Naive B cell (primary cell): ENCODE results near the gene MBNL1. TPM values are rescaled to one million over a fixed set of nuclear protein-coding genes. Genes with fewer than 3 reads are reported as not detected.
A peak's percentile ranks its signal among the peaks of the same experiment; 100 is the strongest.

ENCODE experiments used
- ATAC-seq, 2 donors: fragments of 150-1000 bp; cut with Tn5 transposase; 2 replicates each; pipeline ENCODE4 v1.10.0; 2021; ENCODE audit warnings: low read depth in 2 of 2, mild to moderate bottlenecking in 2 of 2, moderate library complexity in 2 of 2
- DNase-seq: peaks from one replicate; pipeline ENCODE4 v3.0.0; 2022
- H3K27ac Mint-ChIP-seq, 6 donors: one replicate each; pipeline ENCODE4 v1.8.0; 2020 to 2022; ENCODE audit warnings: mild to moderate bottlenecking in 6 of 6, mixed read lengths in 6 of 6, moderate library complexity in 5 of 6, inconsistent platforms in 2 of 6
- H3K27me3 Mint-ChIP-seq, 3 donors: one replicate each; pipeline ENCODE4 v1.8.0; 2021 to 2022; ENCODE audit warnings: mixed read lengths in 3 of 3, mild to moderate bottlenecking in 1 of 3
- H3K36me3 Mint-ChIP-seq, 2 donors: one replicate each; pipeline ENCODE4 v1.8.0; 2020 to 2022; ENCODE audit warnings: mixed read lengths in 2 of 2, inconsistent platforms in 1 of 2, mild to moderate bottlenecking in 1 of 2
- H3K4me1 Mint-ChIP-seq, 3 donors: one replicate each; pipeline ENCODE4 v1.8.0; 2020 to 2022; ENCODE audit warnings: mixed read lengths in 3 of 3, inconsistent platforms in 1 of 3, mild to moderate bottlenecking in 1 of 3, moderate library complexity in 1 of 3
- H3K4me3 Mint-ChIP-seq, 8 donors: one replicate each; pipeline ENCODE4 v1.8.0; 2020 to 2022; ENCODE audit warnings: mild to moderate bottlenecking in 8 of 8, mixed read lengths in 8 of 8, moderate library complexity in 8 of 8, inconsistent platforms in 2 of 8
- H3K9me3 Mint-ChIP-seq, 7 donors: one replicate each; pipeline ENCODE4 v1.8.0; 2020 to 2022; ENCODE audit warnings: mixed read lengths in 7 of 7, mild to moderate bottlenecking in 5 of 7, inconsistent platforms in 2 of 7, moderate library complexity in 1 of 7
- polyA plus RNA-seq, 6 donors: library from polyadenylated mRNA; unstranded; fragments of 300-500 nt; fragmentation: Illumina TruSeq; gene quantifications; one replicate each; pipeline ENCODE4 v1.2.3, GENCODE V29; 2021; ENCODE audit warnings: low read depth in 6 of 6

The MBNL1 gene
- polyA plus RNA-seq, 6 donors from 2014 or later, result 188 to 346 (median 260) TPM

GRCh38 chr3:152374262-152374990 is 105.7 kb downstream of the MBNL1 start:
- Mint-ChIP-seq H3K4me3 (peak overlapping the region in 4 of 8 donors; percentile 15 to 32 (median 28)), H3K27ac (peak overlapping the region; percentile 27 to 95 (median 68)), H3K9me3 (peaks cover 0 to 2% (median 0%) of the 10 kb centered on the region in 7 donors), H3K27me3 (no peaks in the 10 kb centered on the region), H3K4me1 (peaks cover 45 to 95% (median 70%) of the 10 kb centered on the region in 3 donors), H3K36me3 (peaks cover 13 to 23% of the 10 kb centered on the region in 2 donors)
- DNase-seq (no peak), ATAC-seq (no peak)

GRCh38 chr3:152375546-152375945 is 106.8 kb downstream of the MBNL1 start:
- peaks cover 0 to 2% (median 0%) of the 10 kb centered on the region in 7 donors for H3K9me3 Mint-ChIP-seq
- H3K4me3 Mint-ChIP-seq, result peak overlapping the region in 3 of 8 donors; percentile 25 to 72 (median 54)
- H3K27me3 Mint-ChIP-seq, result no peaks in the 10 kb centered on the region
- DNase-seq (no peak), ATAC-seq (no peak)
- H3K36me3 Mint-ChIP-seq, result peaks cover 13 to 23% of the 10 kb centered on the region in 2 donors
- peak overlapping the region; percentile 2 to 95 (median 83) for H3K27ac Mint-ChIP-seq
- peaks cover 43 to 95% (median 69%) of the 10 kb centered on the region in 3 donors for H3K4me1 Mint-ChIP-seq

- H3K36me3 Mint-ChIP-seq, result peaks cover 12 to 16% of the 10 kb centered on the region in 2 donors
- H3K27ac Mint-ChIP-seq, result peak overlapping the region; percentile 74 to 98 (median 92)
- H3K4me3 Mint-ChIP-seq, result peak overlapping the region; percentile 24 to 87 (median 54)
- no peaks in the 10 kb centered on the region for H3K27me3 Mint-ChIP-seq
- H3K9me3 Mint-ChIP-seq, result peaks cover 0 to 2% (median 0%) of the 10 kb centered on the region in 7 donors
- peaks cover 37 to 88% (median 59%) of the 10 kb centered on the region in 3 donors for H3K4me1 Mint-ChIP-seq
- DNase-seq (peak; percentile 92), ATAC-seq (peak; percentile 92 to 93)
Observed at GRCh38 chr3:152376351-152377183, 107.8 kb downstream of the MBNL1 start.

- no peak for DNase-seq
- no peaks in the 10 kb centered on the region for H3K27me3 Mint-ChIP-seq
- peak overlapping the region; percentile 24 to 87 (median 54) for H3K4me3 Mint-ChIP-seq
- ATAC-seq, result no peak
- H3K27ac Mint-ChIP-seq, result peak overlapping the region; percentile 74 to 98 (median 92)
- H3K36me3 Mint-ChIP-seq, result peaks cover 6 to 10% of the 10 kb centered on the region in 2 donors
- peaks cover 0 to 1% (median 0%) of the 10 kb centered on the region in 7 donors for H3K9me3 Mint-ChIP-seq
- peaks cover 34 to 86% (median 59%) of the 10 kb centered on the region in 3 donors for H3K4me1 Mint-ChIP-seq
Observed at GRCh38 chr3:152377184-152377570, 108.4 kb downstream of the MBNL1 start.

GRCh38 chr3:152379415-152380042 is 110.8 kb downstream of the MBNL1 start:
- H3K36me3 Mint-ChIP-seq, result peaks cover 0 to 3% of the 10 kb centered on the region in 2 donors
- H3K9me3 Mint-ChIP-seq, result no peaks in the 10 kb centered on the region
- ATAC-seq (no peak), DNase-seq (no peak)
- H3K27ac Mint-ChIP-seq, result peak overlapping the region in 5 of 6 donors; percentile 56 to 82 (median 76)
- H3K4me1 Mint-ChIP-seq, result peaks cover 36 to 80% (median 56%) of the 10 kb centered on the region in 3 donors
- H3K4me3 Mint-ChIP-seq, result no peak overlapping the region
- no peaks in the 10 kb centered on the region for H3K27me3 Mint-ChIP-seq

GRCh38 chr3:152380043-152380442 is 111.3 kb downstream of the MBNL1 start:
- Mint-ChIP-seq H3K27me3 (no peaks in the 10 kb centered on the region), H3K27ac (peak overlapping the region; percentile 15 to 82 (median 58)), H3K9me3 (no peaks in the 10 kb centered on the region), H3K4me1 (peaks cover 34 to 77% (median 51%) of the 10 kb centered on the region in 3 donors), H3K36me3 (peaks cover 0 to 3% of the 10 kb centered on the region in 2 donors), H3K4me3 (peak overlapping the region in 2 of 8 donors; percentile 29 to 32)
- ATAC-seq, result no peak
- DNase-seq, result no peak

- ATAC-seq (no peak), DNase-seq (no peak)
- H3K9me3 Mint-ChIP-seq, result no peaks in the 10 kb centered on the region
- H3K4me3 Mint-ChIP-seq, result peak overlapping the region in 2 of 8 donors; percentile 2 to 43
- peaks cover 0 to 3% of the 10 kb centered on the region in 2 donors for H3K36me3 Mint-ChIP-seq
- H3K4me1 Mint-ChIP-seq, result peaks cover 31 to 72% (median 35%) of the 10 kb centered on the region in 3 donors
- peak overlapping the region in 3 of 6 donors; percentile 36 to 82 (median 67) for H3K27ac Mint-ChIP-seq
- no peaks in the 10 kb centered on the region for H3K27me3 Mint-ChIP-seq
Observed at GRCh38 chr3:152381881-152382295, 113.2 kb downstream of the MBNL1 start.

- no peaks in the 10 kb centered on the region for H3K27me3 Mint-ChIP-seq
- H3K4me3 Mint-ChIP-seq, result peak overlapping the region in 6 of 8 donors; percentile 2 to 78 (median 51)
Observed at GRCh38 chr3:152382312-152383135, 113.8 kb downstream of the MBNL1 start.

GRCh38 chr3:152383136-152383606 is 114.4 kb downstream of the MBNL1 start:
- H3K9me3 Mint-ChIP-seq, result no peaks in the 10 kb centered on the region
- H3K4me3 Mint-ChIP-seq, result peak overlapping the region in 3 of 8 donors; percentile 12 to 56 (median 43)
- peaks cover 35 to 62% (median 43%) of the 10 kb centered on the region in 3 donors for H3K4me1 Mint-ChIP-seq
- peak overlapping the region; percentile 39 to 82 (median 74) for H3K27ac Mint-ChIP-seq
- no peak for DNase-seq
- no peaks in the 10 kb centered on the region for H3K27me3 Mint-ChIP-seq
- H3K36me3 Mint-ChIP-seq, result peaks cover 0 to 4% of the 10 kb centered on the region in 2 donors
- ATAC-seq, result no peak

More at GRCh38 chr3:152382312-152383135, 113.8 kb downstream of the MBNL1 start:
- Mint-ChIP-seq H3K4me1 (peaks cover 33 to 69% (median 36%) of the 10 kb centered on the region in 3 donors), H3K27ac (peak overlapping the region; percentile 36 to 84 (median 78)), H3K36me3 (peaks cover 0 to 3% of the 10 kb centered on the region in 2 donors), H3K9me3 (no peaks in the 10 kb centered on the region)
- no peak for DNase-seq
- peak in 1 of 2 donors; percentile 52 for ATAC-seq

GRCh38 chr3:152384412-152384811 is 115.7 kb downstream of the MBNL1 start:
- H3K4me1 Mint-ChIP-seq, result peaks cover 40 to 62% (median 51%) of the 10 kb centered on the region in 3 donors
- ATAC-seq (no peak), DNase-seq (no peak)
- H3K27me3 Mint-ChIP-seq, result no peaks in the 10 kb centered on the region
- no peaks in the 10 kb centered on the region for H3K9me3 Mint-ChIP-seq
- H3K4me3 Mint-ChIP-seq, result no peak overlapping the region
- peak overlapping the region in 2 of 6 donors; percentile 11 to 14 for H3K27ac Mint-ChIP-seq
- peaks cover 0 to 9% of the 10 kb centered on the region in 2 donors for H3K36me3 Mint-ChIP-seq

GRCh38 chr3:152385761-152386160 is 117.0 kb downstream of the MBNL1 start:
- ATAC-seq (no peak), DNase-seq (no peak)
- Mint-ChIP-seq H3K27ac (peak overlapping the region in 2 of 6 donors; percentile 54 to 81), H3K36me3 (peaks cover 0 to 9% of the 10 kb centered on the region in 2 donors), H3K27me3 (no peaks in the 10 kb centered on the region), H3K4me3 (peak overlapping the region in 2 of 8 donors; percentile 13 to 56), H3K9me3 (no peaks in the 10 kb centered on the region), H3K4me1 (peaks cover 33 to 55% (median 45%) of the 10 kb centered on the region in 3 donors)

- Mint-ChIP-seq H3K36me3 (peaks cover 0 to 9% of the 10 kb centered on the region in 2 donors), H3K4me1 (peaks cover 37 to 58% (median 50%) of the 10 kb centered on the region in 3 donors), H3K27me3 (no peaks in the 10 kb centered on the region), H3K9me3 (no peaks in the 10 kb centered on the region), H3K4me3 (peak overlapping the region in 2 of 8 donors; percentile 13 to 56), H3K27ac (peak overlapping the region in 2 of 6 donors; percentile 54 to 81)
- no peak for ATAC-seq
- DNase-seq, result no peak
Observed at GRCh38 chr3:152386208-152386607, 117.5 kb downstream of the MBNL1 start.
